ENCODE results near the gene MAPKAPK5. TPM values are rescaled to one million over a fixed set of nuclear protein-coding genes. Genes with fewer than 3 reads are reported as not detected.

Gene MAPKAPK5
- total and polyA plus RNA-seq, 4 donors = 10.9 to 26.3 (median 12.6) TPM

DNA sequence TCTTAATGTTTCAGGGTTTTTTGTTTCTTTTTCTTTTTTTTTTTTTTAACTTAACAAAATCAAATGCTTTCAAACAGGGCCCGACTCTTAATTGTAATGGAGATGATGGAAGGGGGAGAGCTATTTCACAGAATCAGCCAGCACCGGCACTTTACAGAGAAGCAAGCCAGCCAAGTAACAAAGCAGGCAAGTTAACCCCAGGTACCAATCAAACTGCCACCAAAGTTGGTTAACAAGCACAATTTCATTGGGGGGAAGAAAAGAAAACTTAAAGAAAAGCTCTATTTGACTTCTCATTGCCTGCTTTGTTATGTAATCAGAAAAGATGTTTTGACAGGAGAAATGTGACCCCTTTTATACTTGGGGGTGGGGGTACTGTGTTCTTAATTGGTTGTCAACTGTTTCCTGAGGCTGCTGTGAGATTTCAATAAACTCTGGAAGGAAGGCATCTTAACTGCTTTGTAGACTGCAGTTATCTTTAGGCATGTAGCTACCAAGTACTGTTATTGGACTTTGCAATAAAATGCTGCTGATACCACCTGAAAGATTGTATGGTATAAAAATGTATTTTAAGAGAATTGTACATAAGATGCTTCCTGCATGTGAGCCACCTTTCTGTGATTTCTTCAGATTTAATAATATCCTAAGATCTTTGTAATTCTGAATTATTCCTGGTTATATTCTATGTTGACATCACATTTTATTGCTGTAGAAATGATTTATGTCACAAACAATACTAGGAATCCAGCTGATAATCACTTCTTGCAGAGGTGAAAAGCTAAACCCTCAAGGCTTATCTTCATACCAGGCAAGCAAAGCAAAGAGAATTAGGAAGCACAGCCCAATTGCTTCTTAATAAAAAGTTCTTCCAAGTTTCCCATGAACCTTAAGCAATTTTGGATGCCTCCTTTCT lies 26.9 kb downstream of the MAPKAPK5 start:
- 93% methylated on average over 2 of the region's 2 CpGs for WGBS
- Histone ChIP-seq H3K4me3 (ENCODE audit: low read depth in 1 of 3, low read length in 3 of 3) (no peak overlapping the region), H3K36me3 (ENCODE audit: control insufficient read depth in 4 of 4, insufficient read depth in 3 of 4, low read depth in 1 of 4, low read length in 3 of 4) (peaks cover 16 to 63% (median 52%) of the 10 kb centered on the region in 4 donors), H3K27ac (ENCODE audit: low read depth in 1 of 2, low read length in 2 of 2) (no peak overlapping the region), H3K27me3 (ENCODE audit: control insufficient read depth in 4 of 4, insufficient read depth in 4 of 4, low read length in 3 of 4) (no peaks in the 10 kb centered on the region), H3K9ac (ENCODE audit: low read depth in 1 of 2, low read length in 2 of 2) (no peak overlapping the region), H3K9me3 (ENCODE audit: control insufficient read depth in 4 of 4, low read length in 3 of 4) (no peaks in the 10 kb centered on the region), H3K4me1 (ENCODE audit: control insufficient read depth in 4 of 4, insufficient read depth in 4 of 4, low read length in 3 of 4) (no peaks in the 10 kb centered on the region)
- TF ChIP-seq, protein P1, sequence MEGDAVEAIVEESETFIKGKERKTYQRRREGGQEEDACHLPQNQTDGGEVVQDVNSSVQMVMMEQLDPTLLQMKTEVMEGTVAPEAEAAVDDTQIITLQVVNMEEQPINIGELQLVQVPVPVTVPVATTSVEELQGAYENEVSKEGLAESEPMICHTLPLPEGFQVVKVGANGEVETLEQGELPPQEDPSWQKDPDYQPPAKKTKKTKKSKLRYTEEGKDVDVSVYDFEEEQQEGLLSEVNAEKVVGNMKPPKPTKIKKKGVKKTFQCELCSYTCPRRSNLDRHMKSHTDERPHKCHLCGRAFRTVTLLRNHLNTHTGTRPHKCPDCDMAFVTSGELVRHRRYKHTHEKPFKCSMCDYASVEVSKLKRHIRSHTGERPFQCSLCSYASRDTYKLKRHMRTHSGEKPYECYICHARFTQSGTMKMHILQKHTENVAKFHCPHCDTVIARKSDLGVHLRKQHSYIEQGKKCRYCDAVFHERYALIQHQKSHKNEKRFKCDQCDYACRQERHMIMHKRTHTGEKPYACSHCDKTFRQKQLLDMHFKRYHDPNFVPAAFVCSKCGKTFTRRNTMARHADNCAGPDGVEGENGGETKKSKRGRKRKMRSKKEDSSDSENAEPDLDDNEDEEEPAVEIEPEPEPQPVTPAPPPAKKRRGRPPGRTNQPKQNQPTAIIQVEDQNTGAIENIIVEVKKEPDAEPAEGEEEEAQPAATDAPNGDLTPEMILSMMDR (IDR thresholded peaks at IDR 0.05; ENCODE audit: low read depth, low read length, missing input control) = no peak
- TF ChIP-seq TAF1 (conservative IDR thresholded peaks at IDR 0.05) (no peak), RAD21 (IDR thresholded peaks at IDR 0.05) (no peak), FOXA1 (IDR thresholded peaks at IDR 0.05) (no peak), NR2F2 (IDR thresholded peaks at IDR 0.05) (no peak), EGR1 (IDR thresholded peaks at IDR 0.05; ENCODE audit: low read depth in 2 of 2) (no peak), RXRA (IDR thresholded peaks at IDR 0.05) (no peak), HNF4A (conservative IDR thresholded peaks at IDR 0.05) (no peak), SP1 (IDR thresholded peaks at IDR 0.05) (no peak), YY1 (IDR thresholded peaks at IDR 0.05) (no peak), HNF4G (IDR thresholded peaks at IDR 0.05) (no peak)
- TF ChIP-seq, protein P2, sequence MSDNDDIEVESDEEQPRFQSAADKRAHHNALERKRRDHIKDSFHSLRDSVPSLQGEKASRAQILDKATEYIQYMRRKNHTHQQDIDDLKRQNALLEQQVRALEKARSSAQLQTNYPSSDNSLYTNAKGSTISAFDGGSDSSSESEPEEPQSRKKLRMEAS (IDR thresholded peaks at IDR 0.05) = no peak
- TF ChIP-seq, protein P3, sequence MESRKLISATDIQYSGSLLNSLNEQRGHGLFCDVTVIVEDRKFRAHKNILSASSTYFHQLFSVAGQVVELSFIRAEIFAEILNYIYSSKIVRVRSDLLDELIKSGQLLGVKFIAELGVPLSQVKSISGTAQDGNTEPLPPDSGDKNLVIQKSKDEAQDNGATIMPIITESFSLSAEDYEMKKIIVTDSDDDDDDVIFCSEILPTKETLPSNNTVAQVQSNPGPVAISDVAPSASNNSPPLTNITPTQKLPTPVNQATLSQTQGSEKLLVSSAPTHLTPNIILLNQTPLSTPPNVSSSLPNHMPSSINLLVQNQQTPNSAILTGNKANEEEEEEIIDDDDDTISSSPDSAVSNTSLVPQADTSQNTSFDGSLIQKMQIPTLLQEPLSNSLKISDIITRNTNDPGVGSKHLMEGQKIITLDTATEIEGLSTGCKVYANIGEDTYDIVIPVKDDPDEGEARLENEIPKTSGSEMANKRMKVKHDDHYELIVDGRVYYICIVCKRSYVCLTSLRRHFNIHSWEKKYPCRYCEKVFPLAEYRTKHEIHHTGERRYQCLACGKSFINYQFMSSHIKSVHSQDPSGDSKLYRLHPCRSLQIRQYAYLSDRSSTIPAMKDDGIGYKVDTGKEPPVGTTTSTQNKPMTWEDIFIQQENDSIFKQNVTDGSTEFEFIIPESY (IDR thresholded peaks at IDR 0.05) = no peak
- TF ChIP-seq, protein P4, sequence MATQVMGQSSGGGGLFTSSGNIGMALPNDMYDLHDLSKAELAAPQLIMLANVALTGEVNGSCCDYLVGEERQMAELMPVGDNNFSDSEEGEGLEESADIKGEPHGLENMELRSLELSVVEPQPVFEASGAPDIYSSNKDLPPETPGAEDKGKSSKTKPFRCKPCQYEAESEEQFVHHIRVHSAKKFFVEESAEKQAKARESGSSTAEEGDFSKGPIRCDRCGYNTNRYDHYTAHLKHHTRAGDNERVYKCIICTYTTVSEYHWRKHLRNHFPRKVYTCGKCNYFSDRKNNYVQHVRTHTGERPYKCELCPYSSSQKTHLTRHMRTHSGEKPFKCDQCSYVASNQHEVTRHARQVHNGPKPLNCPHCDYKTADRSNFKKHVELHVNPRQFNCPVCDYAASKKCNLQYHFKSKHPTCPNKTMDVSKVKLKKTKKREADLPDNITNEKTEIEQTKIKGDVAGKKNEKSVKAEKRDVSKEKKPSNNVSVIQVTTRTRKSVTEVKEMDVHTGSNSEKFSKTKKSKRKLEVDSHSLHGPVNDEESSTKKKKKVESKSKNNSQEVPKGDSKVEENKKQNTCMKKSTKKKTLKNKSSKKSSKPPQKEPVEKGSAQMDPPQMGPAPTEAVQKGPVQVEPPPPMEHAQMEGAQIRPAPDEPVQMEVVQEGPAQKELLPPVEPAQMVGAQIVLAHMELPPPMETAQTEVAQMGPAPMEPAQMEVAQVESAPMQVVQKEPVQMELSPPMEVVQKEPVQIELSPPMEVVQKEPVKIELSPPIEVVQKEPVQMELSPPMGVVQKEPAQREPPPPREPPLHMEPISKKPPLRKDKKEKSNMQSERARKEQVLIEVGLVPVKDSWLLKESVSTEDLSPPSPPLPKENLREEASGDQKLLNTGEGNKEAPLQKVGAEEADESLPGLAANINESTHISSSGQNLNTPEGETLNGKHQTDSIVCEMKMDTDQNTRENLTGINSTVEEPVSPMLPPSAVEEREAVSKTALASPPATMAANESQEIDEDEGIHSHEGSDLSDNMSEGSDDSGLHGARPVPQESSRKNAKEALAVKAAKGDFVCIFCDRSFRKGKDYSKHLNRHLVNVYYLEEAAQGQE (IDR thresholded peaks at IDR 0.05) = no peak
- no peak for DNase-seq (ENCODE audit: low spot score)

DNA sequence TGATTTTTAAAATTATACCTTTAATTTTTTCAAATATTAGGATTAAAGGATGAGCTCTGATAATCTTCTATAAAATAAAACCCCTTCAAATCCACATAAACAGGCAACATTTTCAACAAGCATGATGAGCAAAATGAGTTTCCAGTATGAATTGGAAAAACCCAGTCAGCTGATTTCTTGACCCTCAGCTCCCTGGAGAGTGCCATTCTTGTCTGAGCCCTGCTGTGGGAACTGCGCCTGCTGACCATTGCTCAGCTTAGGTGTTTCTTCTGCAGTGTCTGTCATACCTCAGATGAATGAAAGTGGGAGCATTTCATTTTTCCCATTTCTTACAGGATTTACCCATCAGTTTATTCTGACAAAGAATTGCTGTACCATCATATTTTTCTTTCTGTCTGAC lies 27.6 kb downstream of the MAPKAPK5 start:
- Histone ChIP-seq H3K9me3 (ENCODE audit: control insufficient read depth in 4 of 4, low read length in 3 of 4) (no peaks in the 10 kb centered on the region), H3K4me3 (ENCODE audit: low read depth in 1 of 3, low read length in 3 of 3) (no peak overlapping the region), H3K36me3 (ENCODE audit: control insufficient read depth in 4 of 4, insufficient read depth in 3 of 4, low read depth in 1 of 4, low read length in 3 of 4) (peaks cover 17 to 64% (median 52%) of the 10 kb centered on the region in 4 donors), H3K4me1 (ENCODE audit: control insufficient read depth in 4 of 4, insufficient read depth in 4 of 4, low read length in 3 of 4) (no peaks in the 10 kb centered on the region), H3K27ac (ENCODE audit: low read depth in 1 of 2, low read length in 2 of 2) (no peak overlapping the region), H3K9ac (ENCODE audit: low read depth in 1 of 2, low read length in 2 of 2) (no peak overlapping the region), H3K27me3 (ENCODE audit: control insufficient read depth in 4 of 4, insufficient read depth in 4 of 4, low read length in 3 of 4) (no peaks in the 10 kb centered on the region)
- 99% methylated on average over 1 of the region's 1 CpG for WGBS
- no peak for DNase-seq (ENCODE audit: low spot score)
- TF ChIP-seq, protein P1 (IDR thresholded peaks at IDR 0.05; ENCODE audit: low read depth, low read length, missing input control) = no peak
- TF ChIP-seq HNF4A (conservative IDR thresholded peaks at IDR 0.05) (no peak), RAD21 (IDR thresholded peaks at IDR 0.05) (no peak), RXRA (IDR thresholded peaks at IDR 0.05) (no peak), HNF4G (IDR thresholded peaks at IDR 0.05) (no peak), TAF1 (conservative IDR thresholded peaks at IDR 0.05) (no peak), YY1 (IDR thresholded peaks at IDR 0.05) (no peak), EGR1 (IDR thresholded peaks at IDR 0.05; ENCODE audit: low read depth in 2 of 2) (no peak)
- TF ChIP-seq, protein P4 (IDR thresholded peaks at IDR 0.05) = no peak
- TF ChIP-seq, protein P5, sequence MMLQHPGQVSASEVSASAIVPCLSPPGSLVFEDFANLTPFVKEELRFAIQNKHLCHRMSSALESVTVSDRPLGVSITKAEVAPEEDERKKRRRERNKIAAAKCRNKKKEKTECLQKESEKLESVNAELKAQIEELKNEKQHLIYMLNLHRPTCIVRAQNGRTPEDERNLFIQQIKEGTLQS (IDR thresholded peaks at IDR 0.05) = no peak
